IMR-90 (cell line): ENCODE data around the gene ALG6. TPM values are rescaled to one million over a fixed set of nuclear protein-coding genes. Genes with fewer than 3 reads are reported as not detected.
A peak's percentile ranks its signal among the peaks of the same experiment; 100 is the strongest.

ENCODE experiments used
- ATAC-seq: fragments of 200-7000 bp; cut with Tn5 transposase; 2 replicates; pipeline ENCODE4 v1.9.1; 2020; ENCODE audit warnings: low read depth, mild to moderate bottlenecking, moderate library complexity
- BruUV-seq: library from RNA; stranded (reverse); fragments of 400-500 nt; replicated peaks from 2 replicates; lab custom pipeline; 2021; lab: Mats Ljungman, UMichigan
- CTCF ChIA-PET: fragments of 300-600 bp; formaldehyde crosslinking; extraction: SDS; loops from one replicate; lab custom pipeline; 2021; ENCODE audit warnings: antibody characterized with exemption; lab: Yijun Ruan, JAX
- POLR2A ChIA-PET: fragments of 300-600 bp; sonication (Branson Sonifier 250); formaldehyde crosslinking; loops from one replicate; lab custom pipeline; 2022; ENCODE audit warnings: antibody characterized with exemption; ENCODE audit not compliant: unreplicated experiment; lab: Charles Lee
- DNase-seq: peaks from one replicate; pipeline ENCODE4 v3.0.0; 2013
- H2AFZ ChIP-seq: replicated peaks from 2 replicates; pipeline ENCODE3; 2013; ENCODE audit warnings: low read length, mild to moderate bottlenecking; ENCODE audit not compliant: poor library complexity
- H2AK5ac ChIP-seq: 2 replicates; pipeline ENCODE4 v1.6.1; 2013; ENCODE audit warnings: low read depth, low read length, inconsistent platforms
- H2AK9ac ChIP-seq: replicated peaks from 2 replicates; pipeline ENCODE3; 2013; ENCODE audit warnings: mild to moderate bottlenecking, low read depth, low read length, moderate library complexity; ENCODE audit not compliant: poor library complexity
- H2BK120ac ChIP-seq: 2 replicates; pipeline ENCODE4 v1.6.1; 2013; ENCODE audit warnings: low read depth, low read length, inconsistent platforms
- H2BK15ac ChIP-seq: 3 replicates; pipeline ENCODE4 v1.6.1; 2013; ENCODE audit warnings: low read depth, low read length, inconsistent platforms
- H2BK20ac ChIP-seq: 2 replicates; pipeline ENCODE4 v1.6.1; 2013; ENCODE audit warnings: low read depth, mild to moderate bottlenecking, inconsistent platforms, low read length, moderate library complexity
- H2BK5ac ChIP-seq: 2 replicates; pipeline ENCODE4 v1.6.1; 2013; ENCODE audit warnings: mild to moderate bottlenecking, low read depth, low read length, inconsistent platforms; ENCODE audit not compliant: poor library complexity, severe bottlenecking
- H3K14ac ChIP-seq: replicated peaks from 2 replicates; pipeline ENCODE4 v1.6.1; 2013; ENCODE audit warnings: low read depth, low read length, inconsistent platforms
- H3K18ac ChIP-seq: 2 replicates; pipeline ENCODE4 v1.6.1; 2013; ENCODE audit warnings: low read depth, low read length, control low read depth
- H3K23ac ChIP-seq: 2 replicates; pipeline ENCODE4 v1.6.1; 2013; ENCODE audit warnings: low read depth, low read length, inconsistent platforms
- H3K27ac ChIP-seq: 2 replicates; pipeline ENCODE4 v1.5.1; 2013; ENCODE audit warnings: mild to moderate bottlenecking, control low read depth, low read length; ENCODE audit not compliant: insufficient read depth
- H3K27me3 ChIP-seq: 2 replicates; pipeline ENCODE4 v1.6.1; 2013; ENCODE audit warnings: low read length; ENCODE audit not compliant: control insufficient read depth, insufficient read depth
- H3K36me3 ChIP-seq: 2 replicates; pipeline ENCODE4 v1.6.1; 2013; ENCODE audit warnings: low read length, mixed read lengths; ENCODE audit not compliant: control insufficient read depth, insufficient read depth
- H3K4ac ChIP-seq: 2 replicates; pipeline ENCODE4 v1.6.1; 2013; ENCODE audit warnings: low read depth, low read length, inconsistent platforms
- H3K4me1 ChIP-seq: 2 replicates; pipeline ENCODE4 v1.6.1; 2013; ENCODE audit warnings: low read length, mixed read lengths; ENCODE audit not compliant: control insufficient read depth, insufficient read depth
- H3K4me2 ChIP-seq: 2 replicates; pipeline ENCODE4 v1.6.1; 2013; ENCODE audit warnings: low read depth, mild to moderate bottlenecking, control low read depth, low read length, moderate library complexity
- H3K4me3 ChIP-seq: 2 replicates; pipeline ENCODE4 v1.5.1; 2013; ENCODE audit warnings: low read depth, mild to moderate bottlenecking, control low read depth, low read length, moderate library complexity; ENCODE audit not compliant: insufficient read depth
- H3K56ac ChIP-seq: 2 replicates; pipeline ENCODE4 v1.6.1; 2013; ENCODE audit warnings: low read length, inconsistent platforms; ENCODE audit not compliant: insufficient read depth; ENCODE audit errors: extremely low read depth
- H3K79me1 ChIP-seq, 2 experiments: 2 replicates each; pipeline ENCODE4 v1.6.1; 2013; ENCODE audit warnings: low read length in 2 of 2, inconsistent platforms in 1 of 2, low read depth in 1 of 2
- H3K9ac ChIP-seq: 2 replicates; pipeline ENCODE4 v1.6.1; 2013; ENCODE audit warnings: low read depth, low read length, control low read depth
- H3K9me1 ChIP-seq: 2 replicates; pipeline ENCODE4 v1.6.1; 2013; ENCODE audit warnings: low read length, inconsistent platforms; ENCODE audit not compliant: insufficient read depth
- H3K9me3 ChIP-seq: 2 replicates; pipeline ENCODE4 v1.6.1; 2013; ENCODE audit warnings: low read length; ENCODE audit not compliant: control insufficient read depth, insufficient read depth
- H4K20me1 ChIP-seq: 2 replicates; pipeline ENCODE4 v1.6.1; 2013; ENCODE audit warnings: low read length, inconsistent platforms; ENCODE audit not compliant: insufficient read depth
- H4K5ac ChIP-seq: 2 replicates; pipeline ENCODE4 v1.6.1; 2013; ENCODE audit warnings: mild to moderate bottlenecking, low read depth, low read length, control low read depth
- H4K8ac ChIP-seq, 2 experiments: 2 replicates each; pipeline ENCODE4 v1.6.1; 2013; ENCODE audit warnings: low read depth in 2 of 2, low read length in 2 of 2, control low read depth in 1 of 2, inconsistent platforms in 1 of 2
- H4K91ac ChIP-seq: 2 replicates; pipeline ENCODE4 v1.6.1; 2013; ENCODE audit warnings: low read depth, low read length, inconsistent platforms; ENCODE audit not compliant: insufficient read depth
- CEBPB ChIP-seq: IDR thresholded peaks from 2 replicates; pipeline ENCODE4 v1.6.1; 2012; ENCODE audit warnings: low read depth, low read length, improper control_type of control experiment
- FOS ChIP-seq: fragments of 150-350 bp; IDR thresholded peaks from 2 replicates; pipeline ENCODE4 v1.6.1; 2016; ENCODE audit warnings: low read depth, low read length
- MAFK ChIP-seq: IDR thresholded peaks from 2 replicates; pipeline ENCODE4 v1.6.1; 2012; ENCODE audit warnings: low read depth, low read length, improper control_type of control experiment
- MXI1 ChIP-seq: IDR thresholded peaks from 2 replicates; pipeline ENCODE4 v1.6.1; 2012; ENCODE audit warnings: low read depth, mild to moderate bottlenecking, low read length, moderate library complexity, borderline replicate concordance
- POLR2A ChIP-seq: IDR thresholded peaks from 2 replicates; pipeline ENCODE4 v1.6.1; 2012; ENCODE audit warnings: mild to moderate bottlenecking, low read depth, low read length
- WGBS, 2 experiments: methylation state at CpG; one replicate each; pipeline versions ENCODE4 v1.1.5 to v1.1.7; 2013; ENCODE audit warnings: missing lambda C conversion rate in 2 of 2; ENCODE audit not compliant: insufficient read length in 1 of 2; ENCODE audit errors: extremely low coverage in 2 of 2; 5-methylcytosine and 5-hydroxymethylcytosine counted together
- dilution Hi-C: fragments of 300-500 bp; cut with HindIII; formaldehyde crosslinking; loops from one replicate; pipeline ENCODE4 v1.14.3; 2018; ENCODE audit warnings: low sequenced_read_pairs; ENCODE audit not compliant: unreplicated experiment
- in situ Hi-C: fragments of 300-500 bp; cut with MboI; formaldehyde crosslinking; loops from 3 replicates; pipeline ENCODE4 v1.14.3; 2019; ENCODE audit warnings: low sequenced_read_pairs, inconsistent platforms, mixed read lengths
- intact Hi-C: fragments of 100-400 bp; cut with micrococcal nuclease; formaldehyde crosslinking; loops from 2 replicates; pipeline ENCODE4 v1.10.0; 2022
- polyA plus RNA-seq, 3 experiments: library from polyadenylated mRNA; depleted of rRNA; stranded (reverse); fragments of >200 nt; gene quantifications; 2 replicates each; pipeline ENCODE4 v1.2.3, GENCODE V29; 2012; ENCODE audit warnings: low replicate concordance in 1 of 3
- total RNA-seq: library from RNA; depleted of rRNA; stranded (reverse); fragments of >200 nt; gene quantifications from 2 replicates; pipeline ENCODE4 v1.2.3, GENCODE V29; 2012

Gene ALG6
- total and polyA plus RNA-seq, 2 of the 4 experiments (the other 2 are of a cell fraction): 4.8 to 6.5 TPM

DNA sequence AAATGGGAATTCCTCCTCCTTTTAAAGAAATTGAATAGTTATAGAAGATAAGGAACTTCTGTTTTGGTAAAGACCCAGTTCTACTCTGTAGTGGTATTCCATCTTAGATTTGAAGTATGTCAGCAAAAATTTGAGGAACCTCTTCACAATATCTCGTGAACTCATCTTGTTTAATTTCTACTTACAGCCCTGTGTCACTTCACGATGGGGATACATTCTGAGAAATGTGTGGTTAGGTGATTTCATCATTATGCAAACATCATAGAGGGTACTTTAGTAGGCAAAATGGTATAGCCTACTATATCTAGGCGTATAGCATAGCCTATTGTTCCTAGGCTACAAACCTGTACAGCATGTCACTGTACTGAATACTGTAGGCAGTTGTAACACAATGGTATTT is 36.0 kb downstream of the ALG6 start:
- Histone ChIP-seq H2AFZ (no peak overlapping the region), H3K18ac (no peak overlapping the region), H2AK5ac (no peak overlapping the region), H4K91ac (no peak overlapping the region), H3K9me3 (no peaks in the 10 kb centered on the region), H2BK120ac (no peak overlapping the region), H3K27me3 (no peaks in the 10 kb centered on the region), H3K27ac (no peak overlapping the region), H2BK15ac (no peak overlapping the region), H3K4ac (no peak overlapping the region), H2BK20ac (no peak overlapping the region), H3K56ac (no peak overlapping the region), H4K8ac (no peak overlapping the region), H2BK5ac (no peak overlapping the region), H4K5ac (no peak overlapping the region), H3K14ac (no peak overlapping the region), H3K9ac (no peak overlapping the region), H3K23ac (no peak overlapping the region), H2AK9ac (no peak overlapping the region), H4K20me1 (no peaks in the 10 kb centered on the region), H3K36me3 (0 out of 2 replicates have a peak, but pooled peaks cover 2% of the 10 kb centered on the region), H3K79me1 (no peaks in the 10 kb centered on the region), H3K9me1 (no peaks in the 10 kb centered on the region), H3K4me1 (no peaks in the 10 kb centered on the region), H3K4me2 (no peak overlapping the region), H3K4me3 (no peak overlapping the region)
- dilution Hi-C loops: no loop called here
- no TSS peak for BruUV-seq
- ChIA-PET POLR2A (no interaction called here), CTCF (no interaction called here)
- intact Hi-C loops: no loop called here
- no CpG with 5 or more reads among the region's 3 CpGs for WGBS, 2 experiments
- in situ Hi-C loops: no loop called here
- ATAC-seq: no peak
- no peak for DNase-seq
- TF ChIP-seq FOS: no peak
- no peak for TF ChIP-seq CEBPB
- 0 out of 2 replicates have a peak, but pooled peaks have one; percentile 23 for TF ChIP-seq MAFK
- TF ChIP-seq POLR2A: no peak
- no peak for TF ChIP-seq MXI1
